Stimulated activated CD8-positive, alpha-beta memory T cell treated with anti-CD3 and anti-CD28 coated beads, Interleukin-2, amount 100 ng/mL, for 1 hour (primary cell): ENCODE data around the gene SGMS1.
"Not testable (repeated sequence)": the region's sequence is repeated elsewhere in the genome, so short reads cannot be mapped to it uniquely, and the experiment has no call there.

Source experiments
- DNase-seq, 2 donors: peaks; one replicate each; pipeline ENCODE4 v3.0.0-alpha.2; 2020; ENCODE audit warnings: low read depth in 2 of 2

Gene SGMS1

GRCh38 chr10:50470798-50471582, 152.8 kb downstream of the SGMS1 start:
- no peak for DNase-seq

DNA sequence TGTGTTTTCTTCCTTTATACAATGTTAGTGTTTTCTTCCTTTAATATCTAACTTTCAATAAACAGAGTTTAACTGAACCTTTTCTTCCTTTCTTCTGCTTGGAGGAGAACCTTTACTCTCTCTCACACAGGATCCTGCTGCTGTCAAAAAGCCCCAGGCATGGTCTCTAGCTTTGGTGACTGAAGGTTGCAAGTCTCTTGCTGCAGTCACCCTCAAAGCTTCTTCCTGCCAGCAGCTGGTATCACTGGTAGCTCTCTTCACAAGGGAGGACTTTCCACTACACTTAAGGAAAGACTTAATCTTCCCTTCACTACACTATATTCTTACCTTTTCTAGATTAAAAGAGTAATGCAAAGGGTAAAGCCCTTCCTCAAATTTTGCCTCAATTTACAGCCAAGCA, 153.4 kb downstream of the SGMS1 start:
- DNase-seq = no peak

GRCh38 chr10:50469778-50470193, 154.0 kb downstream of the SGMS1 start:
- no peak for DNase-seq

DNA sequence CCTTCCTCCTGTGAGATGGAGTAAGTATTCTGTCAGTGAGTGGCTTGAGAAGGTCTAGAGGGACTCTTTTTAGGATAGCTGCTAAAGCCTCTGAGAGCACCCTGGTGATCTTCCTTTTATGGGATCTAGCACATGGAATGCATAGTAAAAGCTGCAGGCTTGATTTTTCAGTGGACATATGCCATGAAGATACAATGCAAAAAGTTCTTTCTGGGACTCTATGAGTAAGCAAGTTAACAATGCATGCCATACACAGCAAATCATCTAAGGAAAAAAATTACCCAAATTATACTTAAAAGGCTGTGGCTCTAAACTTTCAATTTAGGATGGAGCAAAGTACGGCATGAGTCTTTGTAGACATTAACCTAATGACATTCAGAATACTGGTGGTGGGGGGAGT, 154.5 kb downstream of the SGMS1 start:
- DNase-seq = no peak

DNA sequence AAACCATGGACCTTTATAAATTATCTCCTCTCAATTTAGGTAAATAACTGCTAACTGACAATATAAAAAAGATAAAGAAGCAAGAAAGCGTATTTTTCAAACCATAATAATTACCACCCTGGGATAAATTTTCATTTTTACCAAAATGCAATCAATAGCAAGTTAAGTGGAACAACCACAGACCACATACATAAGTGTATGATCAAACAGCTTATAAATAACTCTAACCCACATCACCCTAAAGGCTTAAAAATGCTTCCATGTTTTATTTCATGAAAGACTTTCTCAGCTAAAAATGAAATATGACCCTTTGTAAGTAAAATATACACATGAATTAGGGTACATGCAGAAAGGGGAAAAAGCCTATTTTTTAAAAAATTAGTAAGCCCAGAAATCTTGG, 156.5 kb downstream of the SGMS1 start:
- DNase-seq = no peak

GRCh38 chr10:50464004-50464409, 159.7 kb downstream of the SGMS1 start:
- DNase-seq = no peak

- DNase-seq = no peak
Observed at GRCh38 chr10:50461834-50462233, 161.9 kb downstream of the SGMS1 start.

- DNase-seq = no peak
Observed at GRCh38 chr10:50461123-50461522, 162.6 kb downstream of the SGMS1 start.

DNA sequence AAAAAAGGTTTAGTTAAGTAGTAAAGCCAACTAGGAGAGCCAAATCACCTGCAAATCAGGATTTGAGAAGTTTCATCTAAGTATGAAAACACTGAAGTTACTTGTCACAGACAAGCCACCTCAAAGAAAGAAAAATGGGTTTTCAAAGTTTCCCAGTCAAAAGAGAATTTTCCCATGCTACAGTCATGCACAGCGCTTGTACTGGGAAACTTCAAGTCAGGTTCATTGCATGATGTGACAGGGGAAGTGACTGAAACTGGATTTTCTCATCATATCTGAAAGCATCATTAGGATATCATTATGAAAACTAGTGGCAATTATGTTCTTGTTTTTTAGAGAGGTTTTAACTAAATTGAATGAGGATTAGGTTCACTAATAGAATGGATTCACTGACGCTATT, 167.0 kb downstream of the SGMS1 start:
- no peak for DNase-seq

- no peak for DNase-seq
Observed at GRCh38 chr10:50453940-50454339, 169.8 kb downstream of the SGMS1 start.

DNA sequence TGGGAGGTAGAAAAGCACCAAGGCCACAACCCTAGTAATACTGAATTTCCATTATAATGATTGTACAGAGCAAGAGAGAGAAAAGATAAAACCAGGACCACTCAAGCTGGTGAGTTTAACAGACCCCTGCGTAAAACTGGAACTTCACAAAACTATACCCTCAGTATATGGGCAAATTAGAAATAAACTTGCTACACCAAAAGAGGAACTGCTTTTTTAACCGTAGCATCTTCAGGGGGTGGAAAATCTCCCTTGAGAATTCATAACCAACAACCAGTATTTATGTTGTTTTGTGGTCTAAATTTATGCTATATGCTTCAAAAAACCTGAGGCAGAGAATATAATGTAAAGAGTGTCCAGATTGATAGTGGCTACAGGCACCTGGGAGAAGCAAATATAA, 171.2 kb downstream of the SGMS1 start:
- no peak for DNase-seq

GRCh38 chr10:50447691-50448090, 176.1 kb downstream of the SGMS1 start:
- DNase-seq = no peak

DNA sequence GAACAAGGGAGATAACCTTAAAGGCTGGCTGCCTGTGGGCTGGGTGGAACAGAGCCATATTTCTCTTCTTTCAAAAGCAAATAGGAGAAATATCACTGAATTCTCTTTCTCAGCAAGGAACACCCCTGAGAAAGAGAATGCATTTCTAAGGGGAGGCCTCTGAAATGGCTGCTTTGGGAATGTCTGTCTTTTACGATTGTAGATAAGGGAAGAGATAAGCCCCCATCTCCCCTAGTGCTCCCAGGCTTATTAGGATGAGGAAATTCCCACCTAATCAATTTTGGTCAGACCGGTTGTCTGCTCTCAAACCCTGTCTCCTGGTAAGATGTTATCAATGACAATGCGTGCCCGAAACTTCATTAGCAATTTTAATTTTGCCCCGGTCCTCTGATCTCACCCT, 178.0 kb downstream of the SGMS1 start:
- DNase-seq = not testable (repeated sequence)

- DNase-seq = no peak
Observed at GRCh38 chr10:50440489-50440888, 183.3 kb downstream of the SGMS1 start.

DNA sequence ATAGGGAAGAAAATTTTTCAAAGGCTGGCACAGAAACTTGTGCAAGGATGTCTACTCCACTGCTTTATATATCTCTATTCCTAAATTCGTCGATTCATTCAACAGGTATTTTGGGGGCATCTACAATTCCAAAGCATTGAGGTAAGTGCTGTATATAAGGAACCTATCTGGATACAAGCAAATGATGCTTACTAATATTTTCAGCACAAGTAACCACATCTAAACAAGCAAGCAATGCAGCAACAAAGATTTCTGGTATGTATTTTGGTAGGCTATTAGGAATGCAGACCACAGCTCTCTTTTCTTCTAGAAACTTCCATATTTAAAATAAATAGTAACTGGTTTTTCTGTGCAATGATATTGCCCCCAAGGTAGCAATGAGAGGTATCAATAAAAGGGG, 183.9 kb downstream of the SGMS1 start:
- no peak for DNase-seq

DNA sequence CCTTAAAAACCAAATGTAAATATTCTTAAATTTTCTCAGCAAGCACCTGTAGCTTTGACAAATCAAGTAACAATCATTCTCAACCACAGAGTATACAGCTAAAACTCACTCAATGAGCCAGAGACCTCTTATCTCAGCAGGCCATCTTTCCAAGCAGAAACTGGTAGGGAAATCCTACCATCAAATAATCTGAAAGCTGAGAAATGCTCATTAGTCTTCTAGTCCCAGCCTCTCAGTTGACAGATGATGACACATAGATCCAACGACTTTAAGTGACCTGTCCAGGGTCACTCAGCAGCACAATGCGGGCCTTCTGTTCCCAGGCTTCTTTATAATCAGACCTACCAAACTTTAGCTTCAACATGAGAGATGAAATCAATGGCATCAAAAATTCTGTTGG, 184.6 kb downstream of the SGMS1 start:
- no peak for DNase-seq

DNA sequence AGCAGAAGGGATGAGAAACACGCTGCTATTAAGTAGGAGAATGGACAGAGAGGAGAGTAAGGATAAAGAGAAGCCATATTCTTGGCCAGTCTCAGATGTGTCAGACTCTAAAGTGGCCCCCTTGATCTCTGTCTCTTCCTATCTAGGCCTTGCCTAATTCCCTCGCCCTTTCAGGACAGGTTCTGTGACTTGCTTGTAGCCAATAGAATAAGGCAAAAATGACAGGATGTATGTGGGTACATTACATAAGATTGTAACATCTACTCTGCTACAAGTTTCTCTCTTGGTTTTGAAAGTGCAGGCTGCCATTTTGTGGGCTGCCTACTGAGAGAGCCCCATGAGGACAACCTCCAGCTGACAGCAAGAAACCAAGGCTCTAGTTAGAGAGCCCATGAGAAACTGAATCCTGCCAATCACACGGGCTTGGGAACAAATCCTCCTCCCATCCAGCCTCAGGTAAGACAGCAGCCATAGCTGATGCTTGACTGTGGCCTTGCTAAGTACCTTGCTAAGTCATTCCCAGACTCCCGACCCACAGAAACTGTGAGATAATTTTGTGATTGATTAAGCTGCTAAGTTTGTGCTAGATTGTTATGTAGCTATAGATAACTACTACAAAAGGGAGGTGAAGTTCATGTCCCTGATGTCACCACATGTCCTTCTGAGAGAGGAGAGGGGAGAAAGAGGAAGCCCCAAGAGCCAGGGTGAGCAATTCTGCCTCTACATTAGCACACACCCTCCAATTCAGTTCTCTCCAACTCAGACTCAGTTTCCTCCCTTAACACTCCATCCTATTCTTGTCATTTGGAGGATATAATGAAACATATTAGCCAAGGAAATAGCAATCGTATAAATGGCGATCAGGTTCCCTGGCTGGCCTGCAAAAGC, 185.5 kb downstream of the SGMS1 start:
- no peak for DNase-seq

- no peak for DNase-seq
Observed at GRCh38 chr10:50437248-50437647, 186.5 kb downstream of the SGMS1 start.

DNA sequence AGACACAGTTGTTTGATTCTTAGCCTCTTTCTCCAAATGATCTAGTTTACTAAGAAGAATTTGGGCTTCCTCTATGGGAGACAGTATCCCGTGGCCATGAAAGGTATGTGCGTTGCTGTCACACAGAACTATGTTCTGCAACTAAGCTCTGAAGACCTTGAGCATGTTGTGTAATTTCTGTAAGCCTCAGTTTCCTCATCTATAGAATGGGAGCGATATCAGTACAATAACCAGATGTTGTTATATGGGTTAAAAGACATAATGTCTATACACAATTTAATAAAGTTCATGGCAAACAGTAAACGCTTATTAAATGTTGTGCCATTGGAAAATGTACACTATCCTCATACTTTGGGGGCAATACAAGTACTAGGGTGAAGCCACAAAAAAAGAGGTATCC, 187.0 kb downstream of the SGMS1 start:
- no peak for DNase-seq

DNA sequence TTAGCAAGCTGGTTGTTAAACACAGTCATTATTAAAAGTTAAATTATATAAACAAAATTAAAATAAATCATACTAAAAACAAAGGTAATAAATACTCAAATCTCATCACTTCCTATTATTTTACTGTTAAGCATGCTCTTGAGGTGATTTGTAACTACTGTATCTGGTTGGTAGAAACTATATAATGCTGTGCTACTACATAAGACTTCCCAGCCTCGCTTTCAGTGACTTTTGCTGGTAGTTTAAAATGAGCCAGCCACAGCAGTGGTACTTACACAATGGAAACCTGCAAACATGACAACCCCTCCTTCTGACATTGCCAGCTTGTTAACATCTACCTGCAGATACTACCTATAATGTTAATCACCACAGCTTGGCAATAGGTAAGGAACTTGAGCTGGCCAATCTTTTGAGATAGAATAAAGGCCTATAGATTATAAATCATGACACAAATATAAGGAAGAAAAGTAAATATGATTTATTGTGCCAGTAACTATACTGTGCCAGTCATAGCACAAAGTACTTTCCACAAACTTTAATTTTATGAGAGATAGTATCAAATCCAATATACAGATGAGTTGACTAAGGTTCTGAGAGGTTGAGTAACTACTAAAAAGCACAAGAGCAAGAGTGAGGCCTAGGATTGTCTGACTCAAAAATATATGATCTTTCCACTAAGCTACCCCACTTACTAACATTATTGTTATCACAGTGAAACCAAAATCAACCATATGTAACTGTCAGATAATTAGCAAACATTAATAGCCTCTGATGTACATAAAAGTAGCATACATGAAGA, 191.3 kb downstream of the SGMS1 start:
- DNase-seq = no peak

DNA sequence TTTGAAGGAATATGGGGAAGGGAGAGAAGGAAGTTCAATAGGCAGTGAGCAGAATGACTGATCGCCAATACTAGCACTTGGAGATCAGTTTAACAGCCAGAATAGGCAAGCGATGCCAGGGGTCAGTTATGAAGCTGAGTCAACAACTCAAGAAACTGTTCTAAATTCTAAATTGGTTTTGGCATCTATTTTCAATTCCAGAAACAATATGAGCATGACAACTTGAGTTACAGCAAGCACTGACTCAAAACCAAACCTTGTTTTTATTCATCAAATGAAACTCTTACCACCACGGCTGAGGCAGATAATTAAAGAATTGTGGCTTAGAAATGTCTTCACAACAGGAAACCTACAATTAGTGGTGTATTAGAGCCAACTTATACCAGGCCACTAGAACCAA, 192.0 kb downstream of the SGMS1 start:
- no peak for DNase-seq

DNA sequence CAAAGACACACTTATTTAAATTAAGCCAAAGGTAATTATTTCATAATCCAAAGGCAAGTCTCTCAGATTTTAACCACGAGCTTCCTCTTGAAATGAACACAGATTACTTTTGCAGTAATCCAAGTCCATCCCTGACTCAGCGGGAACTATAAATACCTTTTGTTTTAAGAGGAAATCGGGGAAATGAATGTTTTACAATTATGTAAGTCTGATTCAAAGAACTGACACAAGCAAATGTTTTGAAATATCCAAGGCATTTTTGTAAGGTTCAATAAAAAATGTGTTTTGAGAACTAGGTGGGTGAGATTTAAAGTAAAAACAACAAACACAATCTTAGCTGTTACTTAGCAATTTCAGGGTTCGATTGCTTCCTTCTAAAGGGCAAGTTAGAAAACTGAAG, 192.6 kb downstream of the SGMS1 start:
- no peak for DNase-seq
